Vagina (tissue), 2 donors: ENCODE data around the gene EVA1C.

Source experiments
- POLR2A ChIP-seq, 2 donors: fragments of 450-650 bp; IDR thresholded peaks; one replicate each; pipeline ENCODE4 v1.6.1; 2017; ENCODE audit warnings: antibody characterized with exemption in 2 of 2, mild to moderate bottlenecking in 2 of 2, moderate library complexity in 2 of 2
- POLR2AphosphoS5 ChIP-seq, 2 donors: sonication (generic); formaldehyde crosslinking; IDR thresholded peaks; one replicate each; pipeline ENCODE4 v1.9.0; 2017; ENCODE audit warnings: antibody characterized with exemption in 2 of 2, mild to moderate bottlenecking in 2 of 2, low read depth in 1 of 2; ENCODE audit not compliant: insufficient read depth in 1 of 2
- TF ChIP-seq, protein P1 (sequence below), 3 experiments: fragments of 450-650 bp in 2 of 3; fragments of 200-600 bp in 1 of 3; sonication (generic) in 1 of 3; IDR thresholded peaks; one replicate each; pipeline ENCODE4 v1.5.1; 2017 to 2019; ENCODE audit warnings: antibody characterized with exemption in 3 of 3, mild to moderate bottlenecking in 2 of 3, moderate library complexity in 2 of 3

DNA sequence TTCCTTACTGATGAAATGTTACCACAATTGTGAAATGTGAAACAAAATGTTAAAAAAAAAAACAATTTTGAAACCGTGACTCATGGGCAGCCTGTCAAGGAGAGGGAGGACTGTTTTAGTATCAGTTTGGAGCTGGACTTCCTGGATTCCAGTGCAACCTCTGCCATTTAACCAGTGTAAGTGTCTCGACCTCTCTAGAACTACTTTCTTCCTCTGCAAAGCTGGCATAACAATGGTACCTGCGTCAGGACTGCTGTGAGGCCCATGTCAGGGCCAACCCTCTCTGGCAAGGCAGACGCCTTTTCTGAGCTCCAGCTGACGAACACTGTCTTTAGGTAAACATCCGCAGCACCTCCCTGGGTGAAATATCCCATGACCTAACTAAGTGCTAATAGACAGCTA lies 40.6 kb upstream of the EVA1C start:
- TF ChIP-seq, protein P1, sequence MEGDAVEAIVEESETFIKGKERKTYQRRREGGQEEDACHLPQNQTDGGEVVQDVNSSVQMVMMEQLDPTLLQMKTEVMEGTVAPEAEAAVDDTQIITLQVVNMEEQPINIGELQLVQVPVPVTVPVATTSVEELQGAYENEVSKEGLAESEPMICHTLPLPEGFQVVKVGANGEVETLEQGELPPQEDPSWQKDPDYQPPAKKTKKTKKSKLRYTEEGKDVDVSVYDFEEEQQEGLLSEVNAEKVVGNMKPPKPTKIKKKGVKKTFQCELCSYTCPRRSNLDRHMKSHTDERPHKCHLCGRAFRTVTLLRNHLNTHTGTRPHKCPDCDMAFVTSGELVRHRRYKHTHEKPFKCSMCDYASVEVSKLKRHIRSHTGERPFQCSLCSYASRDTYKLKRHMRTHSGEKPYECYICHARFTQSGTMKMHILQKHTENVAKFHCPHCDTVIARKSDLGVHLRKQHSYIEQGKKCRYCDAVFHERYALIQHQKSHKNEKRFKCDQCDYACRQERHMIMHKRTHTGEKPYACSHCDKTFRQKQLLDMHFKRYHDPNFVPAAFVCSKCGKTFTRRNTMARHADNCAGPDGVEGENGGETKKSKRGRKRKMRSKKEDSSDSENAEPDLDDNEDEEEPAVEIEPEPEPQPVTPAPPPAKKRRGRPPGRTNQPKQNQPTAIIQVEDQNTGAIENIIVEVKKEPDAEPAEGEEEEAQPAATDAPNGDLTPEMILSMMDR (IDR thresholded peaks at IDR 0.05), result no peak
- TF ChIP-seq POLR2AphosphoS5 (IDR thresholded peaks at IDR 0.05; ENCODE audit: insufficient read depth in 1 of 2, low read depth in 1 of 2), result peak in 1 of 2 donors; percentile 77
- no peak for TF ChIP-seq POLR2A (IDR thresholded peaks at IDR 0.05)
